ENCODE measurements around the gene VWC2.
A peak's percentile ranks its signal among the peaks of the same experiment; 100 is the strongest.

VWC2 gene

DNA sequence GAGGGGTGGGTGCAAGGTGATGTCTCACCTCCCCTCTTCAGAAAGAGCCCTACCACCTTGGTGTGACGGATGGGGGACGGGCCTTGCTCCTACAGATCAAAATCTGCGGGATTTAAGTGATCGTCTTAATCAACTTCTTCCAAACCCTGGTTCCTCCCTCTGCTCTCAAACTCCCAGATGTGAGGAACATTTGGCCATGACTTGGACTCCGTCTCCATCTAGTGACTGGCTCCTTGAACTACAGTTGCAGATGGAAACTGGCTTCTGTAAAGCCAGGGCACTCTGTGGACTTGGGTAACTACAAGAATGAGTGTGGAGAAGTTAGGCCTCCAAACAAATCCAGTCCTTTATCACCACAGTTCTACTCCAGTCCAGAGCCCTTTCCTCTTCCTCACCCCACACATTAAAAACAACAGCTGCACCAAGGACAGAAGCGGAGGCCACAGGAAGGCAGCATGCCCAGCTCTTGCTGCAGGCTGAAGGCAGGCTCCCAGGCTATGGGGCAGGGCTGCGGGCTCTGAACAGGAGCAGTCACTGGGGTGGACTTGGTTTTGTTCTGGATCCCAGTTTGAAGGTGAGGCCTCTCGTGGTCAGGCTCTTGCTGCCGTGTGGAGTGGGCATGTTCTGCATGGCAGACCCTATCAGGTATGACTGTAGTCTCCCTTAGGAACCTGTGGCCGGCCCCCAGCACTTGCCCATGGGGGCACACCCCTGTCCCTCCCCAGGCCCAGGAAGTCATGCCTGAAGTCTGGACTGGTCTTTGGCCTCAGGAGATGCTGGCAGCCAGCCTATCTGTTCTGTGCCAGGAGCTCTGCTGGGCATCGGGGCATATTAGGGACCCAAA, 79.4 kb downstream of the VWC2 start:
- peak; percentile 54 for DNase-seq

DNA sequence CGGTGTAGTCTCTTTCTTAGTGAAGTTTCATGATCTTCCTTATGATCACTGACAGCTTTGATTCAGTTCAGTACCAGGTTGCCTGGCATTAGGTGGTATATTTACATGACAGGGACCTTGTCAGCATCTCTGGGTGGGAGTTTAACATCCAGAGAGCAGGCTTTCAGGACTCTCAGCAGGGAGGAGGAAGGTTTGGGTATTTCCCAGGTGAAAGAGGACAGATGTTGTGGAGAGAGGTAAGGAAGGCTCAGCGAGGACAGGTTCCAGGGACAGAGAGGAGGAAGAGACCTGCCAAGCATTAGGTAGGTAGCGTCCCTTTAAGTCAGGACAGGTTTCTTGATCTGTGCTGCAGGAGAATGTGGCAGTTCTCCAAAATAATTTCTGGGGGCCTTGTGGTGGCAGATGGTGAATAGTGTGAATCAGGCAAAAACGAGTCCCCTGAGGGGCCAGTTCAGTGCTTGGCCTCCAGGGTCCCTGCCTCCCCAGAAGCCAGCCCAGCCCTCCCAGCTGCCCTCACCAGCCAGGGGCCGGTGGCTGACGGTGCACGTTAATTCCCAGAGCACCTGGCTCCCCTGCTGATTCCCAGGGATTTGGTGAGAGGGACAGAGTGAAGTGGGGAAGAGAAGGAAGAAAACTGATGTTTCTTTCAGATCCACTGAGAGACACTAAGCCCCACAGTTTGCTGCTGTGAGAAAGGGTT, 82.0 kb downstream of the VWC2 start:
- DNase-seq = no peak

DNA sequence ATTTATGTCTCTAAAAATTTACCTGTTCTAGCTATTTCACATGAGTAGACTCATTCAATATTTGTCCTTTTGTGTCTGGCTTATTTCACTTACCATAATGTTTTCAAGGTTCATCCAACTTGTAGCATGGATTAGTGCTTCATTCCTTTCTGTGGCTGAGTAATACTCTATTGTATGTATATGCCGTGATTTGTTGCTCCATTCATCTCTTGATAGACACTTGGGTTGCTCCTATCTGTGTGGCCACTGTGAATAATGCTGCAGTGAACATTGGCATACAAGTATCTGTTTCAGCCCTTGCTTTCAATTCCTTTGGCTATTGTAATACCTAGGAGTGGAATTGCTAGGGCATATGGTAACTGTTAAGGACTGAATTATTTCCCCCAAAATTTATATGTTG, 86.9 kb downstream of the VWC2 start:
- no peak for DNase-seq

DNA sequence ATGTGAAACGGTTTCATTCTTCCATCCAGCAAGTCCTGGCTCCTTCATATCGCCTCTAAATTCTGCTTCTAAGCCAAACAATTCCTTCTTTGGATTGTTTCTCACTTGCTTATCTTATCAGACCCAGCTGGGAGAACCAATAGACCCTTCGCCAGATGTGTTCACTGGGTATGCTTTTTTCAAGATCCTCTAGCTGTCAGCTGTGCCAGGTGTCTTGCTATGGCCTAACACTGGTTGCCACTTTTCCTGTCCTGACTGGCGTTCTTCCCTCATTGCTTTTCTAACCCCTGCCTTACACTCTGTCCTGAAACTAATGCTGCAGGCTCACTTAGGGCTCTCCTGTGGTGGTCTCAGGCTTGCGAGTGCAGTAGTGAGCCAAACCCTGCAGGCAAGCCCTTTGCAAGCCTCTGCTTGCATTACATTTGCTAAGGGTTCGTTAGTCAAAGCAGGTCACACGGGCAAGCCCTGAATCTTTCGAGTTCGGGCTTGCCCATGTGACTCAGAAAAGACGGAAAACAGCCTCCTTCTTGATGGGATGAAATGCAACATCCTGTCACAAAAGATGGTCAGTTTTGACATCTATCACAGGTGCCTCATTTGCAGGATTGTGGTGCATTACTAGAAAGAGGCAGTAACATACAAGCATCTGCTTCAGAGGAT, 92.8 kb downstream of the VWC2 start:
- no peak for DNase-seq

DNA sequence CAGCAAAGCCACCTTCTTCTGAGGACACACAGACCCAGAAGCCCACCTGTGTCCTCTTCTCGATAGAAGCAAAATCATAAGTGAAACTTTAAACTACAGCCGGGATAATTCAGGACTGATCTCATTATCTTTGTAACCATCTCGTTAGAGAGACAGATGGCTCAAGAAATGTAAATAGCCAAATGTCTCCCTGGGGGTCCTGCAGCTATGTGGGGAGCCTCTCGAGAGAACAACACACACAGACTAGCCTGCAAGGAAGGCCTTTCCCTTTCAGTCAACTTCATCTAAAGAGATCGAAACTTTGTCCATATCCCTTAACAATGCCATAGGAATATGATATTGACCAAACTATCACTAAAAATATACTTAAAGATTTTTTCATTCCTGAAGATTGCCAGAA, 93.5 kb downstream of the VWC2 start:
- DNase-seq = no peak

DNA sequence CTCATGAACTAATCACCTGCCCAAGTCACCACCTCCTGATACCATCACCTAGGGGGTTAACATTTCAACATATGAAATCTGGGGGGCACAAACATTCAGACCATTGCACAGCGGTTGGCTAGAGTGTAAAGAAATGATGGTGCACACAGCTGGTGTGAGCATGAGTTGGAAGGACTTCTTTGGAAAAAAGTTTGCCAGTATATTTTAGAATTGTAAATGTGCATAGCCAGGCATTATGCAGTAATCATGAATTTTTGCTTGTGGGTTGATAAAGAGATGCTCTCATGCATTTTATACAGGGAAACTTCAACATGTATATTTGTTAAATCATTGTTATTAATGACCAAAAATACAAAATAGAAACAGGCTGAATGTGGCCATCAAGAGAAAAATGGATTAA, 100.0 kb downstream of the VWC2 start:
- no peak for DNase-seq

DNA sequence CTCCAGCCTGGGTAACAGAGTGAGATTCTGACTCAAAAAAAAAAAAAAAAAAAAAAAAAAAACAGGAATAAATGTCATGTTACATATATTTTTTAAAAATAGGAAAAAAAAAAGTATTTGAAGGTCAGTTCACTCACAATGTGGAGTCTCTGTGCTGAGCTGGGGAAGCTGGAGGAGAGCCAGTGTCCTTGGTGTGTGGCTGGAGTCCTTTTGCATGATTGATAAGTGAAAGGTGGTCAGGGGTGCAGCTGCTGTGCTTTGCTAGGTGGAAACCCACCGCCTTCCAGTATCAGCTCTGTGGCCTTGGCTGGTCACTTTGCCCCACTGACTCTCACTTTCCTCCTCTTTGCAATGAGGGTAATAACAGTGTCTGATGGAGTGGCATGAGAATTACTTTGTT, 101.9 kb downstream of the VWC2 start:
- no peak for DNase-seq

DNA sequence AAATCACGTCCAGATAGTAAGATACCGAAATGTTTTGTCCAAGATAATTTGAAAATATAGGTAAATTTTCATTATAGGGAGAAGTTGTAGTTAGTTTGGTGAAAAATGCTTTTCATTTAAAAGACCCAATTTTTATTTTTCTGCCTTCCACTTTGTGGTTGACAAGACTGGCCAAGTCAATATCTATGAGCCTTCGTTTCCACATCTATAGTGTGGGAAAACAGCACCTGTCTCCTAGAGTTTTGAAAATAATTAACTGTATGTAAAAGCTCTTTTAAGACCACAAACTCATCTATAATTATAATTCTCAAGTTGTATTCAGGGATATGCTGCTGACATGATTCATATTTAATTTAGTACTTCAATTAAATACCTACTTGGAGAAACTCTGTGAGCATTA, 102.8 kb downstream of the VWC2 start:
- no peak for DNase-seq

DNA sequence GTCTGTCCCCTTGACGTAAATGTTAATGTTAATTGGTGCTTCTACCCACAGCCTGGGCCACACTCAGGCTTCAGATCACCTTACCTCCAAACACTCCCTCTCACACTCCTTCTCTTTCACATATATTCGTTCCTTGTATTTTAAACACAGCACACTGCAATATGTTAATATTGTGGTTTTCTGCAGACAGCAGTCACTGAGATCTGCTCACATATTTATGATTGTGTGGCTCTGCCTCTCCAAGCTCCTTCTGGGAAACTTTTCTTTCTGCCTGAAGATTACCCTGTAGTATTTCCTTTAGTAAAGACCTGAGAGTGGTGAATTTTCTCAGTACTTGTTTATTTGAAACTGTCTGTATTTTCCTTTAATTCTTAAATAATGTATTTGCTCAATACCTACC, 104.7 kb downstream of the VWC2 start:
- DNase-seq = no peak

DNA sequence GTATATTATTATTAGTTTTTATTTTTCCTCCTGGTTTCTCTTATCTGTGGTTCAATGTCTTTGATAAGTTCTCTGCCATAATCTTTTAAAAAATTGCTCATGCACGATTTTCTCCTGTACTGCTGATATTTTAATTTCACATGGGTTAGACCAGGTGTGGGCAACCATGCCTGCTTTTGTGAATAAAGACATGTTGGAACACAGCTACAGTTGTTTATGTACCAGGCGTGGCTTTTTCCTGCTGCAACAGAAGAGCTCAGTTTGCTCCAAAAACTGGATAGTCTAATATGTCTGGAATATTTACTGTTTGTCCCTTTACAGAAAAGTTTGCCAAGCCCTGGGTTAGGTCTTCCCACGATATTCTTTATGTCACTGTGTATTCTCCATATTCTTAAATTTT, 105.2 kb downstream of the VWC2 start:
- no peak for DNase-seq

DNA sequence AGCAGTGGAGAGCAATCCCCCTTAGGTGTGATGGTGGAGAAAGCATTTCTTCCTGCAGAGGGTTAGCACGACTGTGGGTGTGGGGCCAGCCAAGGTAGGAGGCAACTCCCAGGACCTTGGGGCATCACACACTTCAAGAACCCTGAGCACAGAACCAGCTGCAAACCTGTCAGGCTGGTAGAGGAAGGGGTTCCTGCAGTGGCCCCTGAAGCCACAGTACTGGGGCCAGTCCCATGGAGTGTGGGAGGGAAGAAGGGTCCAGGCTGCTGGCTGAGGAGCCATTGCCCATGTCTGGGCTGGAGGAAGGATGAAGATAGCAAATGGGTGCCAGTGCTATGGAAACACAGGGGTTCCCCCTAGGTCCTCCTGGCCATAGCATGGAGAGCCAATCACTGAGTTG, 110.5 kb downstream of the VWC2 start:
- DNase-seq = no peak

DNA sequence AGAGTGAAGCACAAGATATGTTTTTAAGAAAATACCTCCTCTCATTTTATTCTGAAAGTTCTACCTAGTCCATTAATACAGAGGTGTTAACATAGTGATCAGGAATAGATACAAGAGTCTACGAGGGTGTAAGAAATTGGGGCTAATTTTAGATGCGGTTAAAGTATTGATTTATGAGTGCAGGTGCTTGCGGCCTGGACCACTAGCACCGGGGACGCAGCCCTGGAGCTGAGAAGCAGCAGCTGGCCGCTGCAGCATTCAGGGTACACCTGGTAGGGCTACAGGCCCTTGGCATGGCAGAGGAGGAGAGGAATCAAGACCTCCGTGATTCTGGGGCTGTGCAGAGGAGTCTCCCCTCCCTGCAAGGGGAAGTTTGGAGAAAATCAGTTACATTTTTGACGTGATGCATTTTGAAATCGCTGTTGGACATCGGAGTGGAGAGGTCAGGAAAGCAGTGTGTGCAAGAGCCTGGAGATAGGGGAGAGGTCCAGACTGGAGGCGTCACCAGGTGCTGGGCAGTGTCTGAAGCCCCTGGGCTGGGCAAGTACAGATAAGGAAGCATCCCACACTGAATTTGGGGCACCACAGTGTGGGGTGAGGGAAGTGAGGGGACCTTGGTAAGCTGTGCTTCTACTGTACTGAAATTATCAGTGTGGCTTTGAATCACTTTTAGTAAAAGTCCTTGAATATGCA, 112.3 kb downstream of the VWC2 start:
- no peak for DNase-seq

DNA sequence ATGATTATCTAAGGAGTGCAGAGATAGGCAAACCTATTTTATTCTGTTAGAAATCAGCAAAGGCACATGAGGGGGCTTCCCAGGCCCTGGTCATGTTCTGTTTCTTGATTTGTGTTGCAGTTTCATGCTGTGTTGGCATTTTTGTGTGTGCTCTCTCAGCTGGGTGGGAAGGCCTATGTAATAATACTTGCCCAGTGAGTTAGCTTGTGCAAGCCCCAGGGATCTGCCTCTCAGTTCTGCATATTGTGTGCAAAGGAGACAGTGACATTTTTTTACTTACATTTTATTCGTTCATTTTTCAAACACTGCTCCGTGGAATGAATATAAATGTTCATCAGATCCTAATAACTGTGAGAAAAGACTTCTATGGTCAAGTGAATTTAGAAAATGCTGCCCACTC, 119.0 kb downstream of the VWC2 start:
- DNase-seq = no peak

DNA sequence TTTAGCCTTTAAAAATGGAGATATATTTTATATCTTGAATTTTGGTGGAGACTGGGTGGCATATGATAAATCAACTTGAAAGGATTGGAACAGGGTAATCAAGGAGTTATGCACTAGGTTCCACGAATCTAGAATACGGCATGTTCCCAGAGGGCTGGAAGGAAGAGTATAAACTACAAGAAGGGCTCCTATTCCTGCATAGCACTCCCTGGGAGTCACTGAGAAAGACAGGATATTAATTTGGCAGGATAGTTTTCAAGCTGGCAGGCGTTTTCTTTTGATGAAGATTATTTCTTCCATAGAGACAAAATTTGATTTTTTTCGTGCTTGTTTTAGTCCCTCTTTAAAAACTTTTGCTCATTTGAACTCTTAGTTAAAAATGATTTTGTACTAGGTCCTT, 119.7 kb downstream of the VWC2 start:
- DNase-seq = no peak

DNA sequence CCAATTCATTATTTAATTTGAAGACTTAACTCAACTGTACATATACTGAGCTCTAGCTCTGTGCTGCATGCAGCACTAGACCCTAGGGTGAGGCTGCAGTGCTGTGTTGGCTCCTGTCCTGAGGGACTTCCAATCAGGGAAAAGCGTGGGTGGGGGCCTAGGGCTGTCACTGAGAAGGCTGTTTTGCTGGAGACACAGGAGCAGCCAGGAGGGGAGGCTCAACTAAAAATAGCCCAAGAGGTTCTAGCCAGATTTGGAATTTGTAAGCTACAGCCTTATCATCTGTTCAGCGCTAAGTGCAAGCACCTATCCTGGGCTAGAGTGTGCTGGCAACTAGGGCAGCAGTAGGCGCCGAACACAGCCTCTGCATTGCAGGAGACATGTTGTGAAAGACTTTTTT, 121.1 kb downstream of the VWC2 start:
- no peak for DNase-seq

DNA sequence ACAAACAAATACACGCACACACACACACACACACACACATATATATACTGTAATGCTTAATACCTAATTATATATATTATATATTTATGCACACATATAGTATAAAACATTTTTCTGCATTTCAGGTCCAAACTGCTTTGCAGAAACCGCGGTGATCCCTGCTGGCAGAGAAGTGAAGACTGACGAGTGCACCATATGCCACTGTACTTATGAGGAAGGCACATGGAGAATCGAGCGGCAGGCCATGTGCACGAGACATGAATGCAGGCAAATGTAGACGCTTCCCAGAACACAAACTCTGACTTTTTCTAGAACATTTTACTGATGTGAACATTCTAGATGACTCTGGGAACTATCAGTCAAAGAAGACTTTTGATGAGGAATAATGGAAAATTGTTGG, 138.5 kb downstream of the VWC2 start:
- no peak for DNase-seq

DNA sequence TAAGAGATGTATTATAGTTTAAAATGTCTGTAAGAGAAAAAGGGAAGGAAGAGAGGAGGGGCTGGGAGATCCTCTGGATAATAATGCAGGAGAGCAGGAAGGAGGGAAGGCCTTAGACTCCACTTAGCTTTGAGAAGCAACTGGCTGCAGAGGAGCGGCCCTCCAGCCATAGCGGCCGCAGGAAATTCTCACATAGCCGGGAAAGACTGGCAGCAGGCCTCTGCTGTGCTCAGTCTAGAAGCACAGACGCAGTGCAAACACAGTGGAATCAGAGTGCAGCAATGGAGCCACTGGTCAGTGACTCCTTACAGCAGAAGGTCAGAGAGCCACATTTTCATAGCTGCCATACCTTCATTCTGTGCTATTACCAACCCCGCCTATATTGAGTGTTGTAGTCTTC, 153.3 kb downstream of the VWC2 start:
- DNase-seq = no peak

DNA sequence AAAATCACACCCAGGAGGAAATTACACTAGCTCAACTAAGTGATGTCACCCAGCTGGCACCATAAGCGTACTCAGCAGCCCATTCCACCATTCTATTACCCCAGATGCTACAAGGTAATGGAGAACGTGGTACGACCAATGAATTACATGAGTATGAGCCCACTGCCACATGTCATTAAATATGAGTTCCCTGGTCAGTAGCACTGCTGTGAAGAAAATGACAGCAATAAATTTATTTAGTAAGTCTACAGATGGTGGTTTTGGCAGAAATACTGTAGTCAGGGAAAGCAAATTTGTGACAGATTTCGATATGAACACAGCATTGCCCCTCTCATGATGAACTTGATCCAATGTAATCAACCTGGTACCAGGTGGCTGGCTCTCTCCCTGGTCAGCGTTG, 154.2 kb downstream of the VWC2 start:
- DNase-seq = no peak

DNA sequence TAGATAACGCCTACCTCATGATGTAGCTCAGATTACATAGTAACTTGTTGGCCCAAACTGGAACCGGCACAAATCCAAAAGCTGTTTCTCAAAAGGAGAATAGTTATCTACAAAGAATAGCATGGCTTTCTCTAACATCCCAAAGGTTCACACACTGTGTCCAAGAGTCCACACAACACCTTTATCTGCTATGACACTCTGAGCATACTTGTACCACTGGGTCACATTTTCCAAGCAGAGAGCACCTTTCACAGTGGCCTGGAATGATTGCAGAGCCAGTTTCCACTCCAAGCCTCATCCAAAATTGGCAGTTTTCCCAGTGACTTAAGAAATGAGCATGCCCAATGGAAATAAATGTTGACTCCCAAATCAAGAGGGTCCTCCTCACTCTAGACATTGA, 155.3 kb downstream of the VWC2 start:
- peak; percentile 4 for DNase-seq

DNA sequence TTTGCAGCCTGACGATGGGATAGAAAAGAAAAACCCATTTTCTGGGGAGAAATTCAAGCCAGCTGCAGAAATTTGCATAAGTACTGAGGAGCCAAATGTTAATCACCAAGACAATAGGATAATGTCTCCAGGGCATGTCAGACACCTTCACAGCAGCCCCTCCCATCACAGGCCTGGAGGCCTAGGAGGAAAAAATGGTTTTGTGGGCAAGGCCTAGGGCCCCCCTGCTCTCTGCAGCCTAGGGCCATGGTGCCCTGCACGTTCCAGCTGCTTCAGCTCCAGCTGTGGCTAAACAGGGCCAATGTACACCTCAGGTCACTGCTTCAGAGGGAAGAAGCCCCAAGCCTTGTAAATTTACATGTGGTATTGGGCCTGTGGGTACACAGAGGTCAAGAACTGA, 158.2 kb downstream of the VWC2 start:
- DNase-seq = no peak

DNA sequence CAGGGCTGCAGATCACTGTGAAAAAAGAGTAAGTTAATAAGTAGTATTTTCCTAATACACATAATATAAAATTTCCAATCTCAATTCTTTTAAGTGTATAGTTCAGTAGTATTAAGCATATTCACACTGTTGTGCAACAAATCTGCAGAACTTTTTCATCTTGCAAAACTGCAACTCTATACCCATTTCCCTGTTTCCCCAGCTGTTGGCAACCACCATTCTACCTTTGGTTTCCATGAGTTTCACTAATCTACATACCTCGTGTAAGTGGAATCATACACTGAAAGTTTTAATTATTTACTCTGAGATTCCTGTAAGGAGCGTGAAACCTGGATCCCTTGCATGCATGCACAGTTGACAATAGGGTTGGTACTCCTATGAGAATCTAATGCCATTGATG, 164.2 kb downstream of the VWC2 start:
- no peak for DNase-seq
